ENCODE results near the gene CBLN3. TPM values are rescaled to one million over a fixed set of nuclear protein-coding genes. Genes with fewer than 3 reads are reported as not detected.

CBLN3 gene
- total and polyA plus RNA-seq, 2 experiments from 2014 or later, result 2.4 to 5.6 TPM

DNA sequence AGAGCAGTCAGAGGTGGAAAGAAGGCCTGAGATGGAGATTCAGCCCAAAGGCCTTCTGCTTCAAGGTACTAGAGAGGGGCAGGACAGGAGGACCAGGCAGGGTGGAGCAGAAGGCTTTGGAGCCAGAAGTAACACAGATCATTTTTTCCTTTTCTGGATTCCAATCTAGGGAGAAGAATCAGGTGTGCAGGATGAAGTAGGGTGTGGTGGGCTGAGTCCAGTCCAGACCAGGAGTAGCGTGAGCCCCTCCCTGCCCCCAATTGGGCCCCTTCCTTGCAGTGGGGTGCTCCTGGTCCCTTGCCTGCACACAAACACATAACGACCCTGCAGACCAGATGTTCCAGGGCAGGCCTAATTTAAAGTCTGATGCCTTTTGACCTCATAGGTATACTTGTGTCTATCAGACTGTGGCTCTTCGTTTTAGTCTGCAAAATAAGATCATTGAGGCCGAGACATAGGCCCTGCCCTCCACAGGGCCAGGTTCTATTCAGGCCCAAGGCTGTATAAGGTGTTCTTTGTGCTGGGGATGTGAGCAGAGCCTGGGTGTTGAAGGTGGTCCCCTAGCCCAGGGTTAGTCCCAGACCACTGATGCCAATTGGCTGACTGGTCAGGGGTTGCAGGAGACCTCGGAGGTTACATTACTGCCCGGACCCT, 31.7 kb downstream of the CBLN3 start:
- TF ChIP-seq EZH2phosphoT487 (IDR thresholded peaks at IDR 0.05; ENCODE audit: insufficient read depth, low read depth) (no peak), EZH2 (IDR thresholded peaks at IDR 0.05; ENCODE audit: insufficient read depth, poor library complexity, severe bottlenecking) (no peak)
- no peaks in the 10 kb centered on the region for H3K9me3 ChIP-seq (ENCODE audit: low read depth)
- no peaks in the 10 kb centered on the region for H3K36me3 ChIP-seq (ENCODE audit: low read depth)
- no peak overlapping the region for H3K4me3 ChIP-seq
- no peak overlapping the region for H3K27ac ChIP-seq
- no peak overlapping the region for H3K4me2 ChIP-seq (ENCODE audit: unreplicated experiment)
- H4K20me1 ChIP-seq (ENCODE audit: insufficient read depth), result no peaks in the 10 kb centered on the region
- H2AFZ ChIP-seq, result no peak overlapping the region
- no peak overlapping the region for H3K9ac ChIP-seq
- no peaks in the 10 kb centered on the region for H3K27me3 ChIP-seq (replicated peaks; ENCODE audit: insufficient read depth)
- H3K79me2 ChIP-seq (ENCODE audit: insufficient read depth), result no peaks in the 10 kb centered on the region
- H3F3A ChIP-seq (ENCODE audit: insufficient read depth), result peaks cover under 1% of the 10 kb centered on the region; the same call in 1 of the 2 replicates
- WGBS, 2 experiments (ENCODE audit: low coverage in 1 of 2, low lambda C conversion rate in 2 of 2, missing lambda C conversion rate in 2 of 2), result 92% methylated on average over 6 of the region's 6 CpGs
- H3K4me1 ChIP-seq (ENCODE audit: insufficient read depth), result peaks cover 9% of the 10 kb centered on the region; the same call in 1 of the 2 replicates
- H3K9me2 ChIP-seq (ENCODE audit: insufficient read depth), result no peaks in the 10 kb centered on the region
- in situ Hi-C loops (cut with MboI), result no loop called here
- no peak for DNase-seq

DNA sequence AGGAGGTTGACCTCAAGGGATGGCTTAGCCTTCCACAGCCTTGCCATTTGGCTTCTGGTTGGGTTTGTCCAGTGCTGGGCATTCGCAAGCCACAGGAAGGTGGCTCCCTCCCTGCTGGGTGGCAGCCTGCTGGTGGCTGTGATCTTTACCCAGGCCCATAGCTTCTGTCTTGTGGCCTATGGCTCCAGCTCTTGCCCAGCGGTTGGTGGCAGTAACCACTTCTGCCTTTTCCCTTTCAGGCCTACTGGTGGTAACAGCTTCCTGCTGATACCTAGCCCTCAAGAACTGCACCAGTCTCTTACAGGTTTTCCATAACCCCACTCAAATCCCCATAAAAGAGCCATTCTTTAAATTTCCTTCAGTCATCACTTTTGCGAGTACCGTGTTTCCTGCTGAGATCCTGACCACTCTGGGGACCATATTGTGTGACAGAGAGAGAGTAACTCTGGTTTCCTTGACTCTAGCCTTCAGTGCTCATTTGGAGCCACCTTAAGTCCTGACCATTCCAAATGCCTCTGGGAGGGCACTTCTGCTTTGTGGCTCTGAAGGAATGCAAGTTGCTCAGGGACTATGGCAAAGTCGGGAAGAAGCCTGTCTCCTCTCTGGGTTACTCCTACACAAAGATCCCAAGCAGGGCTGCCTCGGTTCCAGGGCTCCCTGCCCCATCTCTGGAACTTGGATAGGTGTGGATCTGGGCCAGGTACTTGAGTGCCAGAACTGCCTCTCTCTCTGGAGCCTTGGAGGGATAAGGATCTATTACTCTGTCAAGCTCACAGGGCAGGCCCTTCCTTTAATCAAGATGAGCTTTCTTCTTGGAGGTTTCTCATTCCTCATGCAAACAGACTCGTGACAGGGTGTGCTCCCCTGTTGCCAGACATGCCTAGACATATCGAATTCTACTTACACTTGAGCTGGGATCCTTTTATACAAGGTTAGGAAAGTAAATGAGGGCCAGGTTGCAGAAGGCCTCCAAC, 33.6 kb downstream of the CBLN3 start:
- Histone ChIP-seq H3K9ac (no peak overlapping the region), H3K36me3 (ENCODE audit: low read depth) (no peaks in the 10 kb centered on the region), H3K79me2 (ENCODE audit: insufficient read depth) (no peaks in the 10 kb centered on the region), H3F3A (ENCODE audit: insufficient read depth) (no peaks in the 10 kb centered on the region), H2AFZ (peak overlapping the region; percentile 44), H4K20me1 (ENCODE audit: insufficient read depth) (no peaks in the 10 kb centered on the region), H3K4me3 (no peak overlapping the region), H3K27me3 (replicated peaks; ENCODE audit: insufficient read depth) (no peaks in the 10 kb centered on the region), H3K27ac (0 out of 2 replicates have a peak overlapping the region, but pooled peaks have one; percentile 9), H3K4me1 (ENCODE audit: insufficient read depth) (peaks cover 9% of the 10 kb centered on the region; the same call in 1 of the 2 replicates), H3K4me2 (ENCODE audit: unreplicated experiment) (no peak overlapping the region), H3K9me2 (ENCODE audit: insufficient read depth) (no peaks in the 10 kb centered on the region), H3K9me3 (ENCODE audit: low read depth) (no peaks in the 10 kb centered on the region)
- 49 to 54% methylated on average over 8 of the region's 8 CpGs for WGBS, 2 experiments (ENCODE audit: low coverage in 1 of 2, low lambda C conversion rate in 2 of 2, missing lambda C conversion rate in 2 of 2)
- DNase-seq, result peak; percentile 30
- TF ChIP-seq EZH2phosphoT487 (IDR thresholded peaks at IDR 0.05; ENCODE audit: insufficient read depth, low read depth) (no peak), EZH2 (IDR thresholded peaks at IDR 0.05; ENCODE audit: insufficient read depth, poor library complexity, severe bottlenecking) (no peak)
- in situ Hi-C loops (cut with MboI), result no loop called here

DNA sequence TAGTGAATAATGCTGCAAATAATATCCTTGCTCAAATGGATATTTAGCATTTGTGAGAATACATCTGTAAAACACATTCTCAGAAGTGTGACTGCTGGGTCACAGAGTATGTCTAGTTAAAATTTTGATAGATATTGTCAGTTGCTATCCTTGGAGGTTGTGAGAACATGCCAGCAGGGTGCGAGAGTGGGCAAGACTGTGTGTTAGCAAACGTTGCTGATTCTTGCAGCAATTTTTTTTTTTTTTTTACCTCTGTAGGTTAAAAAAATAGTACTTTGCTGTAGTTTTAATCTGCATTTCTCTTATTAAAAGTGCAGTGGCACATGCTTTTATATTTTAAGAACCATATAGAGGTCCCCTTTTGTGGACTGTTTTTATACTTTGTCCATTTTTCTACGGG, 35.2 kb downstream of the CBLN3 start:
- Histone ChIP-seq H3K27me3 (replicated peaks; ENCODE audit: insufficient read depth) (no peaks in the 10 kb centered on the region), H3K9me3 (ENCODE audit: low read depth) (no peaks in the 10 kb centered on the region), H3K4me1 (ENCODE audit: insufficient read depth) (peaks cover 9% of the 10 kb centered on the region; the same call in 1 of the 2 replicates), H3K9me2 (ENCODE audit: insufficient read depth) (no peaks in the 10 kb centered on the region), H3K4me2 (ENCODE audit: unreplicated experiment) (no peak overlapping the region), H2AFZ (no peak overlapping the region), H3K27ac (no peak overlapping the region), H3F3A (ENCODE audit: insufficient read depth) (no peaks in the 10 kb centered on the region), H3K4me3 (no peak overlapping the region), H3K9ac (no peak overlapping the region), H3K36me3 (ENCODE audit: low read depth) (no peaks in the 10 kb centered on the region), H3K79me2 (ENCODE audit: insufficient read depth) (no peaks in the 10 kb centered on the region), H4K20me1 (ENCODE audit: insufficient read depth) (no peaks in the 10 kb centered on the region)
- no peak for DNase-seq
- 33% methylated on average over 3 of the region's 3 CpGs for WGBS, 2 experiments (ENCODE audit: low coverage in 1 of 2, low lambda C conversion rate in 2 of 2, missing lambda C conversion rate in 2 of 2)
- TF ChIP-seq EZH2phosphoT487 (IDR thresholded peaks at IDR 0.05; ENCODE audit: insufficient read depth, low read depth) (no peak), EZH2 (IDR thresholded peaks at IDR 0.05; ENCODE audit: insufficient read depth, poor library complexity, severe bottlenecking) (no peak)
- in situ Hi-C loops (cut with MboI), result no loop called here

DNA sequence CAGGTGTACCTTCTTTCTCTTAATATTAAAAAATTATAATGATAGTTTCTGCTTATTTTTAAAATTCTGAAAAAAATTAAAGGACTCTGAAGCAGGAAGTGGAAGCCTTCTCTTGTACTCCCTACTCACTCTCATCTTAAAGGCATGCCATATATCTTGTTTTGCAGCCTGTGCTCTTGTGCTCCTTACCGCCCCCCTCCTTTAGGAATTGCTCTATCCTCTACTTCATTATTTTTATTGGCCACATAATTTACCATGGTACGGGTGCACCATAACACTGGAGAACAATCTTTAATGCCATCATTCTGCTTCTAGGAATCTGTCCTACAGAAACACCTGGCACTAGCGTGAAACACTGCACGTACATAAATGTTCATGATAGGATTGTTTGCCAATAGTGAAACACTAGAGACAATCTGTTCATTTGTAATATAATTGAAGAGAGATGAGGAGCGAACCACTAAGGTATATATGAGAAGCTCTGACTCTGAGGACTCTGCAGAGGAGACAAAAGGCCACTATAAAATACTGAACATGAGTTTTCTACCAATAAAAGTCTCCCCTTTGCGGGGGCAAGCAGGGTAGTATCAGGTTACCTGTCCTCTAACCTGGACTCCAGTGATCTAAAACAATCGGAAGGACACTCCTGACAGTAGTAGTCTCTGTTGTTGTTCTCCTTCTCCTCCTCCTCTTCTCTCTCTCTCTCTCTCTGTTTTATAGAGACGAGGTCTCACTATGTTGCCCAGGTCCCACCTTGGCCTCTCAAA, 37.0 kb downstream of the CBLN3 start:
- no peaks in the 10 kb centered on the region for H3K27me3 ChIP-seq (replicated peaks; ENCODE audit: insufficient read depth)
- H3K4me2 ChIP-seq (ENCODE audit: unreplicated experiment), result no peak overlapping the region
- 63 to 64% methylated on average over 8 of the region's 8 CpGs for WGBS, 2 experiments (ENCODE audit: low coverage in 1 of 2, low lambda C conversion rate in 2 of 2, missing lambda C conversion rate in 2 of 2)
- DNase-seq, result peak; percentile 58
- no peaks in the 10 kb centered on the region for H4K20me1 ChIP-seq (ENCODE audit: insufficient read depth)
- no peaks in the 10 kb centered on the region for H3K36me3 ChIP-seq (ENCODE audit: low read depth)
- TF ChIP-seq EZH2 (IDR thresholded peaks at IDR 0.05; ENCODE audit: insufficient read depth, poor library complexity, severe bottlenecking), result no peak
- TF ChIP-seq EZH2phosphoT487 (IDR thresholded peaks at IDR 0.05; ENCODE audit: insufficient read depth, low read depth), result no peak
- no peak overlapping the region for H3K9ac ChIP-seq
- H3K4me1 ChIP-seq (ENCODE audit: insufficient read depth), result peaks cover 9% of the 10 kb centered on the region; the same call in 1 of the 2 replicates
- in situ Hi-C loops (cut with MboI), result no loop called here
- no peaks in the 10 kb centered on the region for H3K9me2 ChIP-seq (ENCODE audit: insufficient read depth)
- H3K4me3 ChIP-seq, result no peak overlapping the region
- no peaks in the 10 kb centered on the region for H3K9me3 ChIP-seq (ENCODE audit: low read depth)
- H3F3A ChIP-seq (ENCODE audit: insufficient read depth), result no peaks in the 10 kb centered on the region
- H3K79me2 ChIP-seq (ENCODE audit: insufficient read depth), result no peaks in the 10 kb centered on the region
- H2AFZ ChIP-seq, result peak overlapping the region; percentile 13; the same call in 1 of the 2 replicates
- no peak overlapping the region for H3K27ac ChIP-seq

Data from GM23248 (cell line).